HEK293 (cell line): ENCODE data around the gene DRC1.

Experiments used
- CTCF ChIP-seq: fragments of 450-650 bp; formaldehyde crosslinking; IDR thresholded peaks from 2 replicates; pipeline ENCODE4 v1.5.1; 2016; ENCODE audit warnings: missing biosample characterization, missing genetic modification characterization
- HOXA7 ChIP-seq: sonication (generic); formaldehyde crosslinking; IDR thresholded peaks from 2 replicates; pipeline ENCODE4 v1.8.1; 2022; ENCODE audit warnings: missing genetic modification reagents, borderline replicate concordance
- YY1 ChIP-seq: fragments of 450-650 bp; formaldehyde crosslinking; IDR thresholded peaks from 2 replicates; pipeline ENCODE4 v1.5.1; 2018; ENCODE audit warnings: missing biosample characterization, missing genetic modification characterization
- ZNF830 ChIP-seq: fragments of 450-650 bp; IDR thresholded peaks from 2 replicates; pipeline ENCODE4 v1.5.0; 2018; ENCODE audit warnings: missing biosample characterization, missing genetic modification characterization, low read depth, mild to moderate bottlenecking, moderate library complexity

GRCh38 chr2:26355038-26355995 lies 46.4 kb upstream of the DRC1 start:
- TF ChIP-seq YY1: no peak
- no peak for TF ChIP-seq HOXA7 (CRISPR knock-in tag)
- TF ChIP-seq ZNF830 (tag by site-specific recombination): no peak
- no peak for TF ChIP-seq CTCF (tag by site-specific recombination)
